Upper lobe of right lung (tissue), 1 donor: ENCODE measurements around the gene DPEP2NB. TPM values are rescaled to one million over a fixed set of nuclear protein-coding genes. Genes with fewer than 3 reads are reported as not detected.

Experiments
- ATAC-seq: fragments of 200-7000 bp; cut with Tn5 transposase; one replicate; pipeline ENCODE4 v1.9.1; 2020; ENCODE audit warnings: mild to moderate bottlenecking, moderate library complexity
- DNase-seq: peaks from one replicate; pipeline ENCODE4 v3.0.0-alpha.2; 2020
- H3K27ac ChIP-seq: fragments of 200-600 bp; one replicate; pipeline ENCODE4 v1.8.0; 2022
- H3K27me3 ChIP-seq: fragments of 200-600 bp; one replicate; pipeline ENCODE4 v1.8.0; 2022; ENCODE audit warnings: mild to moderate bottlenecking
- H3K36me3 ChIP-seq: fragments of 200-600 bp; one replicate; pipeline ENCODE4 v1.8.0; 2022
- H3K4me1 ChIP-seq: fragments of 200-600 bp; one replicate; pipeline ENCODE4 v1.8.0; 2022
- H3K4me3 ChIP-seq: fragments of 200-600 bp; one replicate; pipeline ENCODE4 v1.8.0; 2022; ENCODE audit warnings: mild to moderate bottlenecking
- H3K9me3 ChIP-seq: fragments of 200-600 bp; one replicate; pipeline ENCODE4 v1.8.0; 2022
- CTCF ChIP-seq: fragments of 200-600 bp; IDR thresholded peaks from one replicate; pipeline ENCODE4 v1.8.0; 2022; ENCODE audit warnings: antibody characterized with exemption
- intact Hi-C: fragments of 100-400 bp; cut with DNase I; formaldehyde crosslinking; loops from one replicate; pipeline ENCODE4 v1.11.0; 2022
- total RNA-seq: library from RNA; stranded (reverse); fragmentation: NEBNext Ultra II Directional; extraction: Animal tissue kit (Norgen Biotek cat#: 25700); gene quantifications from one replicate; pipeline ENCODE4 v1.2.1, GENCODE V29; 2021
- donor health status: DM: no; HTN: yes; CAD: no; lungs with severe emphysema.

DPEP2NB gene
- total RNA-seq, 1 donor from 2014 or later, result not detected

- DNase-seq (peak; percentile 93), ATAC-seq (peak; percentile 96)
- TF ChIP-seq CTCF, result peak; percentile 99
- H3K4me1 ChIP-seq, result peaks cover 11% of the 10 kb centered on the region
- intact Hi-C loops, result loop anchor here (5.0 kb wide), 1 partner anchor 49 kb away; no protein-coding TSS in a partner anchor
- peak overlapping the region; percentile 90 for H3K27ac ChIP-seq
- peak overlapping the region; percentile 45 for H3K4me3 ChIP-seq
- no peaks in the 10 kb centered on the region for H3K27me3 ChIP-seq
- no peaks in the 10 kb centered on the region for H3K9me3 ChIP-seq
- no peaks in the 10 kb centered on the region for H3K36me3 ChIP-seq
Measured at GRCh38 chr16:67993207-67994039, 22.3 kb downstream of the DPEP2NB start.

- intact Hi-C loops, result loop anchor here (5.0 kb wide), 1 partner anchor 50 kb away; no protein-coding TSS in a partner anchor
- no peak for TF ChIP-seq CTCF
- ATAC-seq (no peak), DNase-seq (no peak)
- no peaks in the 10 kb centered on the region for H3K9me3 ChIP-seq
- H3K27ac ChIP-seq, result no peak overlapping the region
- no peaks in the 10 kb centered on the region for H3K36me3 ChIP-seq
- H3K4me1 ChIP-seq, result peaks cover 11% of the 10 kb centered on the region
- peak overlapping the region; percentile 45 for H3K4me3 ChIP-seq
- H3K27me3 ChIP-seq, result no peaks in the 10 kb centered on the region
Measured at GRCh38 chr16:67992661-67993206, 23.0 kb downstream of the DPEP2NB start.

DNA sequence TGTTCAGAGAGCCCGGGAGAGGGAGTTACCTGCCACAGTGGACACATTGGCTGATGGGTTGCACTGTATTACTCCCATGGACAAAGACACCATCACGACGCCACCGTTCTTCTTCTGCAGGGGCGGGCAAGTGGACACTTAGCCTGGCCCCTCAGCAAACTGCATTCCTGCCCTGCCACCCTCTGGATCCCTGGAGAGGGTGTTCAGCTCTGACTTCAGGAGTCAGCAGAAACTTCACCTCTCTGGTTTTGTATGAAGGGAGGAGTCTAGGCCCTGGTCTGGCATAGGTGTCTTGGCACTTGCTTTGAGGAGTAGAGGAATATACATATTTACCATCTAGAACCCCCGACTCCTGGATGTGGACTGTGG lies 25.7 kb downstream of the DPEP2NB start:
- no peak overlapping the region for H3K27ac ChIP-seq
- H3K36me3 ChIP-seq, result no peaks in the 10 kb centered on the region
- no peak overlapping the region for H3K4me3 ChIP-seq
- intact Hi-C loops, result loop anchor here (5.0 kb wide), 1 partner anchor 52 kb away; no protein-coding TSS in a partner anchor
- no peaks in the 10 kb centered on the region for H3K9me3 ChIP-seq
- DNase-seq (no peak), ATAC-seq (no peak)
- TF ChIP-seq CTCF, result no peak
- H3K27me3 ChIP-seq, result no peaks in the 10 kb centered on the region
- H3K4me1 ChIP-seq, result peaks cover 15% of the 10 kb centered on the region

DNA sequence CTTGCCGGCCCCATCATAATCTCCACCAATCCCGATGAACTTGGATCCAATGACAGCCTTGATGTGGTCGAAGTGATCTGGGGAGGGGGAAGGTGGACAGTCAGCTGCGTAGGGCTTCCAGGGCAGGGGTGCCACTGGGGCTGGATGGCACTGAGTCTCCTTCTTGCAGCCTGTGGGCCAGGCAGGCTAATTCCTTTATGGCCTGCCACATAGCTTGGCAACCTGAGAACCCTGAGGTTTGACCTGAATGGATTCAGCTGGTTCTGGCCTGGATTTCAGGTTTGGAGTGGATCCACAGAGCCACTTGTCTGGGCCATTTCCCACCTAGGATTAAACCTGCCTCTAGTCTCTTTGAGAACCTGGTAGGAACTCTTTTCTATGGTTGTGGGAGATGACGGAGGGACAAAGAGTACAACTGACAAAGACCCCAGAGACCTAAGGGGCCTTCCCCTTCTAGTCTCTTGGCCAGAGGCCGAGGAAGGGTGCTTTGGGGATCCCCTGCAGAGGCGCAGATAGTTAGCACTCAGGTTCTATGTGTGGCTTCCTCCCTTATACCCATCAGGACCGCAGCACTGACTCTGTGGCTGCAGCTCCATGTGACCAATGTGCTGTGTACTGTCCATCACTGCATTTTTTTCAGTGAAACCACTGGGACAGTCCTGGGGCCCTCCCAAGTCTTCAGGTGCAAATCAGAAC lies 26.2 kb downstream of the DPEP2NB start:
- no peaks in the 10 kb centered on the region for H3K9me3 ChIP-seq
- H3K27me3 ChIP-seq, result no peaks in the 10 kb centered on the region
- no peak overlapping the region for H3K27ac ChIP-seq
- no peak for DNase-seq
- H3K4me3 ChIP-seq, result no peak overlapping the region
- TF ChIP-seq CTCF, result no peak
- no peak for ATAC-seq
- peaks cover 20% of the 10 kb centered on the region for H3K4me1 ChIP-seq
- intact Hi-C loops, result loop anchor here (5.0 kb wide), 1 partner anchor 53 kb away; no protein-coding TSS in a partner anchor
- no peaks in the 10 kb centered on the region for H3K36me3 ChIP-seq

- ATAC-seq (no peak), DNase-seq (no peak)
- intact Hi-C loops, result no loop called here
- no peaks in the 10 kb centered on the region for H3K9me3 ChIP-seq
- H3K36me3 ChIP-seq, result no peaks in the 10 kb centered on the region
- H3K27ac ChIP-seq, result no peak overlapping the region
- no peaks in the 10 kb centered on the region for H3K27me3 ChIP-seq
- H3K4me3 ChIP-seq, result no peak overlapping the region
- H3K4me1 ChIP-seq, result peaks cover 26% of the 10 kb centered on the region
- no peak for TF ChIP-seq CTCF
Measured at GRCh38 chr16:67988675-67989074, 27.0 kb downstream of the DPEP2NB start.
